Stimulated activated CD4-positive, alpha-beta T cell treated with anti-CD3 and anti-CD28 coated beads, Interleukin-1b, Interleukin-23, amount 100 ng/mL, for 24 hours (primary cell): ENCODE measurements around the gene ACAP1.
"Not testable (repeated sequence)": the region's sequence is repeated elsewhere in the genome, so short reads cannot be mapped to it uniquely, and the experiment has no call there.

Experiments
- DNase-seq, 4 experiments: peaks; one replicate each; pipeline ENCODE4 v3.0.0-alpha.2; 2020; ENCODE audit warnings: low read depth in 4 of 4, low spot score in 1 of 4

Gene ACAP1

DNA sequence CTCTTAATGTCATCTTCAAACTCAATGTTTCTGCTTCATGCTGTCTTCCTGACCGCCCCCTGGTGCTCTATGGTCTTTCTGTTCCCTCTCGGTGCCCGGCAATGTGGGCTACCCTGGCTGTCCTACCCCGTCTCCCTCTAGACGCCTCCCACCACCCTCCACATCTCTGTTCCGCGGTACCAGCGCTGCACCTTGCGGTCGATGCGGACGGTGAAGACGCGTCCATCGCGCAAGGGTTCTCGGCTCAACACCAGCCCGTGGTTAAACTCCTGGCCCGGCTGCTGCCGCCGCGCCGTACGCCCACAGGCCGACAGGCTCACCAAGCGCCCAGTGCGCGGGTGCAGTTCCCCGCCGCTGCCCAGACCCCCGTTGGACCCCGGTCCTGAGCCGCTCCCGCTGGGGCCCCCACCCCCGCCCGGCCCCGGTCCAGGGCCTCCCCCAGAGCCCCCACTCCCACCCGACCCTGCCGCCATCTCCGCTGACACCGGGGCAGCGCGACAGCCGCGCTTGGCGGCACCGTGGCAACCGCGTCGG, 7.4 kb upstream of the ACAP1 start, which contains the start of gene NEURL4:
Gene NEURL4, minus strand, starts transcription at position 496 of the 534 bp plus-strand sequence. Its CDS starts 23 bp downstream, at position 473.
- DNase-seq: no peak

DNA sequence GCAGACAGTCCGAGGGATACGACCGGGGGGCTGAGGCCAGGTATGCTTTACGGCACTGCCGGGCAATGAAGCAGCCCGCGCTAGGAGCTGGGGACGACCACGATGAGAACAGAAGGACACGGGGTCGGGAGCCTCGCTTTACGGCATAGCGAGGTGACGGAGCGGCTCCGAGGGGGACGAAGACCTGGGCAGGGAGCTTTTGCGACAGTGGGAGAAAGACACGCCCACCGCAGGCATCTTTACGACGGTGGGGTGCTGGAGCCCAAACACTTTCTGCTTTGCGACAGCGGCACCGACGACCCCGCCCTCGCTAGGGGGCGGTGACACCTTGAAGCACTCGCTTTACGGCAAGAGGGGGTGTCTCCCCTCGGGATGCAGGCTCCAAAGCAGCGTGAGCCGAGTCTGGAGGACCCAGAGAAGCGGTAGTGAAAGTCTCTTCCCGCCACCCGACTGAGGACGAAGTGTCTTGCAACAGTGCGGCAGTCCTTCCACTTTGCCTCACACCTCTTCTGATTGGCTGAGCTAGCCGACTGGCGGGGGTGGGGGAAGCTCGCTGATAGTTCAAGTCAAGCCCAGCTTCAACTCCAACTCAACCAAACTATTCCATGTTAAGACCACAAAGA, 6.8 kb upstream of the ACAP1 start:
- peak; percentile 84 to 95 (median 90) for DNase-seq

DNA sequence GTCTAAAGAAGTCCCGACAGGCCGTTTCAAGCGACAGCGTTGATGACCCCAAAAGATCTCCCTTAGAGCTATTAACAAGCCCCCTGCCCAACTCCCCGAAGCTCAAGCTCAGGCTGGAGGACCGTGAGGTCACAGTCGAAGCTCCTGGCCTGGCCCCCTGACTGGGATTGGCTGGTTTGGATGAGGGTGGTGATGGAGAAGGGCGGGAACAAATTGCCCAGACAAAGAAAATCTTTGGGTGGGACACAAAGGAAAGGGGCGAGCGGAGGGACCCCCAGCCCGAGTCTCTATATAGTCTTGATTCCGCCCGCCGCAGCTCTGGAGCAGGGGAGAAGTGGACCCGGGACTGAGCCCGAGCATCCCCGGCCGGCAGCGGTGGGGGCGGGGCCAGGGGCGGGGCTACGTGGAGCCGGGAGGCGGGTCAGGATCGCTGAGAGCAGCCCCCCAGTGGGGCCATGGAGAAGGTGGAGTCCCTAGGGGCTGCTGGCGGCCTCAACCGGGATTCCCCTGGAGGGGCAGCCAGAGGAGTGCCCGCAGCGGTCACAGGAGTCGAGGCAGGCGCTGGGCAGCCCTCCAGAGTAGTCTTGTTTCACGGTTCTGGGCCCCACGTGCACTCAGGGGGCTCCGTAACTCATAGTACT, 6.2 kb upstream of the ACAP1 start:
- DNase-seq: peak in 3 of 4 experiments; percentile 64 to 75 (median 69)

DNA sequence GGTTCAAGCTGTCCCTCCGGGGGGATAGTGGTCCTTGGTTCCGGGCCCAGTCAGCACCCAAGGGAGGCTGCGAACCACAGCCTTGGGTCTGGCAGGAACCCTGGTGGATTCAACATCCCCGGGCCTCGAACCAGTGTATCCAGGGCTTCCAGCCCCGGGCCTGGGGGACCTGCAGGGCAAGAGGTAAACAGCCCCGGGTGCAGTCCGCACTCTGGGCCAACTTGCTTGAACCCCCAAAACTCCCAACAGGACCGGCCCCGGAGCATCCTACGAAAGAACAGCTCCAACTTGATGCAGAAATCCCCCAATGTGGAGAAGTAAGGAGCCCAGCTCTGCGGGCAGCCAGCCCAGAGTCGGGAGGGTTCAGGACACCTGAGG, 5.7 kb upstream of the ACAP1 start:
- no peak for DNase-seq

DNA sequence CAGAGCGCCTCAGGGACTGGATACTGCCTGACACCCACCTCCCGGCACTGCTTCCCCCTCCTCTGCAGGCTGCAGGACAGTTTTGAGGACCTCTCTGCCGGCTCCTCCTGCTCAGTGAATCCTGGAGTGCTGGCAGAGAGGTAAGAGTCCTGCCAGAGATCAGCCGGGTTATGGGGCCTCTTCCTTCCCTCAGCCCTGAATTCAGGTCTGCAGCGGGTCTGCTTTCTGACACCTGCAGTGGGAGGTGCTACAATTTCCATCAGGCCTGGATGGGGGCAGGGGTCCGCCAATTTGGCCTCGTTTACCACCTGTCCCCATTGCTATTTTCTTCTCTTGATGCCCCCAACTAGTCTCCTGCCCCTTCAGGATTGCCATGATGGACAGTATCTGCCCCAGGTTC, 4.2 kb upstream of the ACAP1 start:
- no peak for DNase-seq

DNA sequence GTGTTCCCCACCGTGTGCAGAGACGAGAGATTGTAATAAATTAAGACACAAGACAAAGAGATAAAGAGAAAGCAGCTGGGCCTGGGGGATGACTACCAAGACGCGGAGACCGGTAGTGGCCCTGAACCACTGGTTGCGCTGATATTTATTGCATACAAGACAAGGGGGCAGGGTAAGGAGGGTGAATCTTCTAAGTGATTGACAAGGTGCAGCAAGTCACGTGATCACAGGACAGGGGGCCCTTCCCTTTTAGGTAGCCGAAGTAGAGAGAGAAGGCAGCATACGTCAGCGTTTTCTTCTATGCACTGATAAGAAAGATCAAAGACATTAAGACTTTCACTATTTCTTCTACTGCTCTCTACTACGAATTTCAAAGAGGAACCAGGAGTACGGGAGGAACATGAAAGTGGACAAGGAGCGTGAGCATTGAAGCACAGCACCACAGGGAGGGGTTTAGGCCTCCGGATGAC, 3.7 kb upstream of the ACAP1 start:
- DNase-seq: not testable (repeated sequence)

DNA sequence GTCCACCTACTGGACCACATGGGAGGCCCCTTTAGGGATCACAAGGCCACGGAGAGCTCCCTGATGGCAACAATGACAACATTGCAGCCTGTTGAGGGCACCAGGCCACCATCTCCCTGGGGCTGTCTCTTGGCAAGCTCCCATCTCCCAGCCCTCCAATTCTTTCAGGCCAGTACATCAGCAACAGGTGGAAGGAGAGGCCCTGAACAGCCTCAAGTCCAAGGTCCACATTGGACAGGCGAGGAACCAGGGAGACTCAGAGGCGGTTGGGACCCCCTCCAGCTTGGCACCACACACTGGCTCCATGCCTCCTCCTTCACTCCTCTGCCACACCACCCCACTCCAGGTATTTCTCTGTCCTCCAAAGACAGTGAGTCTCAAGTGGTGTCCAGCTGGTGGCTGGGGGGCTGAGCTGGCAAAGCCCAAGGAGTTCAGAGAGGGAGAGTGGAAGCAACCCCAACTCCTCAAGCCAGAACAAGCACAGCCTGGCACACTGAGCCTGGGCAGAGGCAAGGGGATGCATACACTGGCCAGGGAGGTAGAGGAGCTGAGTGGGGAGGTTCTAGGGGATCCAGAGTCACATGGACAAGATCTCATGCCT, 1.3 kb upstream of the ACAP1 start:
- DNase-seq: no peak

DNA sequence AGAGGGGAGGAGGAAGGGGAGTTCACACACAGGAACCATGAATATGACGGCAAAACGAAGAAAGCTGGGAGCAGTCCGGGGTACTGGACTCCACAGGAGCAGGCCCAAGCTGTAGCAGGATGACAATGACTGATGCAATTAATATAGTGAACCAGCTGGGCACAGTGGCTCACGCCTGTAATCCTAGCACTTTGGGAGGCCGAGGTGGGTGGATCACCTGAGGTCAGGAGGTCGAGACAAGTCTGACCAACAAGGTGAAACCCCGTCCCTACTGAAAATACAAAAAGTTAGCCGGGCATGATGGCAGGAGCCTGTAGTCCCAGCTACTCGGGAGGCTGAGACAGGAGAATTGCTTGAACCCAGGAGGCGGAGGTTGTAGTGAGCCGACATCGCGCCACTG, 564 bp upstream of the ACAP1 start:
- DNase-seq: not testable (repeated sequence)

DNA sequence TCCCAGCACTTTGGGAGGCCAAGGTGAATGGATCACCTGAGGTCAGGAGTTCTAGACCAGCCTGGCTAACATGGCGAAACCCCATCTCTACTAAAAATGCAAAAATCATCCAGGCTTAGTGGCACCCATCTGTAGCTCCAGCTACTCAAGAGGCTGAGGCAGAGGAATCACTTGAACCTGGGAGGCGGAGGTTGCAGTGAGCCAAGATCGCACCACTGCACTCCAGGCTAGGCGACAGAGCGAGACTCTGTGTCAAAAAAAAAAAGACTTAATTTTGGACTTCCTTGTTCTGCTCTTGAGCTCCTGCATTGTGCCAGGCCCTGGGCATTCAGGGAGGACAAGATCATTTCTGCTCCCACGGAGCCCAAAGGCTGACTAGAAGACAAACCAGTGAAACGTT, 1.3 kb downstream of the ACAP1 start:
- DNase-seq: not testable (repeated sequence)

DNA sequence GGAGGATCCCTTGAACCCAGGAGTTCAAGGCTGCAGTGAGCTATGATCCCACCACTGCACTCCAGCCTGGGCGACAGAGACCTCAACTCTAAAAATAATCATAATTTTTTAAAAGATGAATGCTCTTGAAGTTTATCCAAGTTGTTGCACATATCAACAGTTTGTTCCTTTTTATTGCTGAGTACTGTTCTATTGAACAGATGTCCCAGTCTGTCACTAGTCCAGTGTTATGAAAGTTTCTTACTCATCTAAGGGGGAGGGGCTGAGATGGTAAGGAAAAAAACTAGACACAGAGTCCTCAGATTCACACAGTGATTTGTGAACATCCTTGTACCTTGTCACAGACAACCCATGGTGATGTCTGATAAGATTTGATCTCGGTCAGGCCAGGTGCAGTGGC, 3.9 kb downstream of the ACAP1 start:
- no peak for DNase-seq

DNA sequence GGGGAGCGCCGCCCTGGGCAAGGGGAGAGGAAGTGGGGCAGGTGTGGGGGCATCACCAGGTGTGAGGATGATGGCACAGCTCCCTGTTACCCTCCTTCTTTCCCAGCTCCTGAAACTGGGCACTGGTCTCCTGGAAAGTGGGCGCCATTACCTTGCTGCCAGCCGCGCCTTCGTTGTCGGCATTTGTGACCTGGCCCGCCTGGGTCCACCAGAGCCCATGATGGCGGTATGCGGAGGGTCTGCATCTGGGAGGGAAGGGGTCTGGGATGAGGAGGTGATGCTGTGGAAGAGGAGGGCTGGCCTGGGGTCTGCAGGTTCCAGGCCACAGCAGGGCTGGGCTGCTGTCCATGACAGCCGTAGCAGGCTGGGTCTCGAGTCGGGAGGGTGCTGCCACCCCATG, 5.5 kb downstream of the ACAP1 start:
- DNase-seq: no peak

DNA sequence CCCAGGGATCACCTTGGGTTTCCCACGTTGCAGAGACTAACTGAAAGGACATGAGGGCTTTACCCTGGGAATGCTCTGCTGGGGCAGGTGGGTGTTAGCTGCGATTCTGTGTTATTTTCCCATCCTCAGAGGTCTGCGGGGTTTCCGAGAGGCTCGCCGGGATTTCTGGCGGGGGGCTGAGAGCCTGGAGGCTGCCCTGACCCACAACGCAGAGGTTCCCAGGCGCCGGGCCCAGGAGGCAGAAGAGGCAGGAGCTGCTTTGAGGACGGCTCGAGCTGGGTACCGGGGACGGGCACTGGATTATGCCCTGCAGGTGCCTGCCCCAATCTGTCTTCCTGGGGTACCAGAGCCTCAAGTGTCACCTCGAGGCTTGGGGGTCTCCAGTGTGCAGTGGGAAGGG, 6.9 kb downstream of the ACAP1 start:
- no peak for DNase-seq

DNA sequence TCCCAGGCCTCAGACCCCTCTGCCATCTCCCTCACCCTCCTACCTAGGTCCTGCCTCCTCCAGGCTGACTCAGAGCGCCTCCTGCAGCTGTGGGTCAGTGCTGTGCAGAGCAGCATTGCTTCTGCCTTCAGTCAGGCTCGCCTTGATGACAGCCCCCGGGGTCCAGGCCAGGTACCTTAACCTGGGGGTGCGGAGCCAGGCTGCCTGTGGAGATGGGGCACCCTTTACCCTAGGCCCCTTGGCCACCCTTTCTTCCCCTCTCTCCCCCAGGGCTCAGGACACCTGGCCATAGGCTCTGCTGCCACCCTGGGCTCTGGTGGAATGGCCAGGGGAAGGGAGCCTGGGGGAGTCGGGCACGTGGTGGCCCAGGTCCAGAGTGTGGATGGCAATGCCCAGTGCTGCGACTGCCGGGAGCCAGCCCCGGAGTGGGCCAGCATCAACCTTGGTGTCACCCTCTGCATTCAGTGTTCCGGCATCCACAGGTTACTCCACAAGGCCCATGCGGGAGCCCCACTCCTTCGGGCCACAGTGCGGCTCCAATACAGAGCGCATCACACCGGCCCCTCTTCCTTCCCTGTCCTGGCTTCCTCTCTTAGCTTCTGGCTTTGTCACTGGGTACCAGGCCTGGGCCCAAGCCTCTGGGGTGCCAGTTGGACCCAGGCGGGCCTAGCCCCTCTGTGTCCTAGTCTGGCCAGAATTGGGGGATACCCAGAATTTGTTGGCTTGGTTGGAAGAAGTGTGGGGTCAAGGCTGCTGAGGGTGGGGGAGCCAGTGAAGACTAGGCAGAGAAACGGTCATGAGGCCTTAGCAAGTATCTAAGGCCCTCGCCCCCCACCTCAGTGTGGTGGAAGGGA, 10.7 kb downstream of the ACAP1 start:
- DNase-seq: no peak

DNA sequence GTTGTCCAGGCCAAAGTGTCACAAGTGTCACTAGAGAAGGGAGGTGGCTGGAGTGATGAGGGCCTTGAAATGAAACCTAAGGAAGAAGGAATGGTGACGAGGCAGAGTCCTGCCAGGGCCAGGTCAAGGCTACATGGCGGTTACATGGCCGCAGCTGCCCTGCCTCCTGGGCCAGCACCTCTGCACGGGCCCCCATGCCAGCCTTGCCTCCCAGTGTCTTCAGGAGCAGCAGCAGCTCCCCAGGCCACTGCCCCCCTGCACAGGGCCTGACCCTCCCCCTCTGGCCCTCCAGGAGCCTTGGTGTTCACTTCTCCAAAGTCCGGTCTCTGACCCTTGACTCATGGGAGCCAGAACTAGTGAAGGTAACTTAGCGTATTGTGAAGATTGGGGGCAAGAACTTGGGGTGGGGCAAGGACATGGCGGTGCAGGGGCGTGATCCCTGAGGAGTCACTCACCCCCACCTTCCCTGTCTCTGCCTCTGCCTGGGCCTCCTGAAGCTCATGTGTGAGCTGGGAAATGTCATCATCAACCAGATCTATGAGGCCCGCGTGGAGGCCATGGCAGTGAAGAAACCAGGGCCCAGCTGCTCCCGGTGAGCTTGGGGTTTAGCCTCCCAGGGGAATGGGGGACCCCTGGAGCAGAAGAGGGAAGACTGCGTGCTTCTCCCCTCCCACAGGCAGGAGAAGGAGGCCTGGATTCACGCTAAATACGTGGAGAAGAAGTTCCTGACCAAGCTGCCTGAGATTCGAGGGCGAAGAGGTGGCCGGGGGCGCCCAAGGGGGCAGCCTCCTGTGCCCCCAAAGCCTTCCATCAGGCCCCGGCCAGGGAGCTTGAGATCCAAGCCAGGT, 11.5 kb downstream of the ACAP1 start:
- DNase-seq: no peak

DNA sequence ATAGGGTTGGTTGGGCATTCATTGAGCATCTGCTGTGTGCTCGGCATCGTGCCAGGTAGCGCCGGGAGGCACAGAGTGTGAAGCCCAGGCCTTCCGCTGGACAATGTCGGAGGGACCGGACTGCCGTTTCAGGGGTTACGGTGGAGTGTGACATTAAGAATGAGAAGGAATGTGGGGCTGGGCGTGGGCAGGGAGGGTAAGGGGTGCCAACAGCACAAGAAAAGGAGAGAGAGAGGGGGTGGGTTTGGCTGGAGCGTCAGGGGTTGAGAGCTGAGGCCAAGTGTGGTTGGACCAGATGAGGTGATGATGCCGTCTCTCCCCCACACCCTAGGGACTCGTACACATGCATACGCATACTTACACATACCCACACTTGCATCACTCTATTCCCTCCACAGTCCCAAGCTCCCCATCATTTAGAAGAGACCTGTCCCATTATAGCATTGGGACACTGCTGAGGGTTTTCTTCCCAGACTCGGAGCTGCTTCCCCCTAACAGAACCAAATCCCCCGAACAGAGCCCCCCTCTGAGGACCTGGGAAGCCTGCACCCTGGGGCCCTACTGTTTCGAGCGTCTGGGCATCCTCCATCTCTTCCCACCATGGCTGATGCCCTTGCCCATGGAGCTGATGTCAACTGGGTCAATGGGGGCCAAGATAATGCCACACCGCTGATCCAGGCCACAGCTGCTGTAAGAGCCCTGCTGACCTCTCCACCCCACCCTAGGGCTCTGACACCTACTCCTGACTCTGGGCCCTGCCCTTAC, 12.3 kb downstream of the ACAP1 start:
- DNase-seq: no peak

DNA sequence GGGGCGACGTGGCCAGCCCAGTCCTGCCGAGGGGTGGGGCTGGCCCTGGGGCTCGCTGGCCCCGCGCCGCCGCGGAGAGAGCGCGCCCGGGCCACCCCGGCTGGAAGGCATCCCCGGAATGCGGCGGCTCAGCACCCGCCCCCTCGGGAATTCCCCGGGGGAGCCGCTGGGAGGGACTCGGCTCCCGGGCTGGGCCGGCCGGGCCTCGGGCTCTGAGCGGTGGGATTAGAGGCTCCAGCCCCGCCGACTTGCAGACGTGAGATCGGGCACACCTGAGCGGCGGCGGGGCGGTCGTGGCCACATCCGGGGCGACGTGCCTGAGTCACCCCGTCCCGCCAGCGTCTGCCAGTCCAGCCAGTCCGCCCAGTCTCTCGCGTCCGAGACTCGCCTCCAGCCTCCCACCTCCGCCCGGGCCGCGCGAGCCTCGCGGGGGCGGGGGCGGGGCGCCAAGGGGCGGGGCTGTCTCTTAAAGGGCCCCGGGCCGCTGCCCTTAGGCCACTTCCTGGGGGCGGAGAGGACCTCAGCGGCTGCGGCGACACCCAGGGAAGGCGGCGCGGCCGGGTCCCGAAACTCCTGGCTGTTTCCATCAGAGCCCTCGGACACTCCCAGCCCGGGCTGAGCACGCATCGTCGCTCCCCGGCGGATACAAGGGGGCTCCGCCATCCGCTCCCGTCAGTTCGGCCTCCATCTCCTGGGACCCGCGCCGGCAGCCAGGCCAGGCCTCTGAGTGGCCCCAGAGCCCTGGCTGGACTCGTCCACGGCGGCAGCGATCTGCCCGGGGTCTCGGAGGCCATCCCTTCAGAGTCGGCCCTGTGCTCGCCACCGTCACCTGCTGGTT, 15.6 kb downstream of the ACAP1 start, which contains the start of gene KCTD11:
Gene KCTD11, plus strand, starts transcription at position 498 of the 838 bp plus-strand sequence.
- peak in 2 of 4 experiments; percentile 35 to 75 for DNase-seq

DNA sequence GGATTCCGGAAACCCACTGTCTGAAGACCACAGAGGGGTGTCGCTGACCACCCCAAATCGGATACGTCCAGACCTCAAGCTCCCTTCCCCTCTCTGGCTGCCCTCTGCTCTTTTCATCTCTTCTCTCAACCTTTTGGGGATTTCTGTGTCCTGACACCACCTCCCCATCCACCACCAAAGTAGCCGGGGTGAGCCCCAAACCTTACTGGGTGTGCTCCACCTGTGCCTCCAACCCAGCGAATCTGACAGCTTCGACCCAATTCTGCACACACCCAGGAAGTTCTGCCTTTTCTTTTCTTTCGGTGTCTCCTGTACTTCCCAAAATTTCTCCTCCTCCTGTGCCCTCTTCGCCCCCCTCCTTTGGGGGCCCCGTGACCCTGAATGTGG, 16.2 kb downstream of the ACAP1 start:
- DNase-seq: no peak

DNA sequence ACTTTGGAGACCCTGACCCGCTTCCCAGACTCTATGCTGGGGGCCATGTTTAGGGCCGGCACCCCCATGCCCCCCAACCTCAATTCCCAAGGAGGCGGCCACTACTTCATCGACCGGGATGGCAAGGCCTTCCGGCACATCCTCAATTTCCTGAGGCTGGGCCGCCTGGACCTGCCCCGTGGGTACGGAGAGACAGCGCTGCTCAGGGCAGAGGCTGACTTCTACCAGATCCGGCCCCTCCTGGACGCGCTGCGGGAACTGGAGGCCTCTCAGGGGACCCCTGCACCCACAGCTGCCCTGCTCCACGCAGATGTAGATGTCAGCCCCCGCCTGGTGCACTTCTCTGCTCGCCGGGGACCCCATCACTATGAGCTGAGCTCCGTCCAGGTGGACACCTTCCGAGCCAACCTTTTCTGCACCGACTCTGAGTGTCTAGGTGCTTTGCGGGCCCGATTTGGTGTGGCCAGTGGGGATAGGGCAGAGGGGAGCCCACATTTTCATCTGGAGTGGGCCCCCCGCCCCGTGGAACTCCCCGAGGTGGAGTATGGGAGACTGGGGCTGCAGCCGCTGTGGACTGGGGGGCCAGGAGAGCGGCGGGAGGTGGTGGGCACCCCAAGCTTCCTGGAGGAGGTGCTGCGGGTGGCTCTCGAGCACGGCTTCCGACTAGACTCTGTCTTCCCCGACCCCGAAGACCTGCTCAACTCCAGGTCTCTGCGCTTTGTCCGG, 16.7 kb downstream of the ACAP1 start:
- DNase-seq: no peak
